SK-N-SH (cell line): ENCODE results near the gene TPRX2. TPM values are rescaled to one million over a fixed set of nuclear protein-coding genes. Genes with fewer than 3 reads are reported as not detected.

ENCODE experiments used
- CTCF ChIA-PET: fragments of 300-600, 350-600 bp; formaldehyde crosslinking; extraction: SDS; loops from one replicate; lab custom pipeline; 2021; lab: Yijun Ruan, JAX
- POLR2A ChIA-PET: fragments of 350-600 bp; sonication (Branson Sonifier 250); formaldehyde crosslinking; extraction: SDS; loops from one replicate; lab custom pipeline; 2020; ENCODE audit warnings: antibody characterized with exemption, inconsistent platforms; lab: Yijun Ruan, JAX
- DNase-seq: peaks from one replicate; pipeline ENCODE4 v3.0.0; 2012
- H2AFZ ChIP-seq: fragments of 200-600 bp; sonication (generic); 2 replicates; pipeline ENCODE4 v1.8.1; 2016; ENCODE audit warnings: antibody characterized with exemption, mild to moderate bottlenecking, low read depth
- H3F3A ChIP-seq: fragments of 200-600 bp; sonication (generic); replicated peaks from 2 replicates; pipeline ENCODE3; 2016; ENCODE audit warnings: antibody characterized with exemption, mild to moderate bottlenecking; ENCODE audit not compliant: insufficient read depth
- H3K27ac ChIP-seq, 2 experiments: fragments of 200-500 bp in 1 of 2; fragments of 200-600 bp in 1 of 2; sonication (Bioruptor generic) in 1 of 2; sonication (generic), shearing (Covaris generic) in 1 of 2; 2 replicates each; pipeline versions ENCODE4 v1.5.1 to v1.6.1; 2014 to 2016; ENCODE audit warnings: low read depth in 2 of 2, inconsistent platforms in 1 of 2, low read length in 1 of 2, mild to moderate bottlenecking in 1 of 2, mixed read lengths in 1 of 2
- H3K27me3 ChIP-seq: fragments of 200-600 bp; sonication (generic), shearing (Covaris generic); 2 replicates; pipeline ENCODE4 v1.6.1; 2016; ENCODE audit warnings: mixed run types; ENCODE audit not compliant: insufficient read depth
- H3K36me3 ChIP-seq, 2 experiments: fragments of 200-500 bp in 1 of 2; fragments of 200-600 bp in 1 of 2; sonication (Bioruptor generic) in 1 of 2; sonication (generic) in 1 of 2; replicated peaks in 1 of 2; 2 replicates each; pipeline versions ENCODE3 to v1.5.1; 2014 to 2016; ENCODE audit warnings: low read length in 1 of 2, mild to moderate bottlenecking in 1 of 2; ENCODE audit not compliant: insufficient read depth in 2 of 2, control insufficient read depth in 1 of 2
- H3K4me1 ChIP-seq, 2 experiments: fragments of 200-500 bp in 1 of 2; fragments of 200-600 bp in 1 of 2; sonication (Bioruptor generic) in 1 of 2; sonication (generic), shearing (Covaris generic) in 1 of 2; 2 replicates each; pipeline versions ENCODE4 v1.5.1 to v1.6.1; 2014 to 2016; ENCODE audit warnings: low read depth in 1 of 2, low read length in 1 of 2, mixed run types in 1 of 2; ENCODE audit not compliant: insufficient read depth in 2 of 2, control insufficient read depth in 1 of 2
- H3K4me2 ChIP-seq: fragments of 200-600 bp; sonication (generic), shearing (Covaris generic); 2 replicates; pipeline ENCODE4 v1.6.1; 2017; ENCODE audit warnings: mixed run types
- H3K4me3 ChIP-seq, 2 experiments: fragments of 200-500 bp in 1 of 2; fragments of 200-600 bp in 1 of 2; sonication (Bioruptor generic) in 1 of 2; sonication (generic), shearing (Covaris generic) in 1 of 2; 2 replicates each; pipeline versions ENCODE4 v1.5.1 to v1.8.1; 2014 to 2016; ENCODE audit warnings: low read depth in 2 of 2, inconsistent platforms in 1 of 2, low read length in 1 of 2, mild to moderate bottlenecking in 1 of 2, mixed read lengths in 1 of 2, moderate library complexity in 1 of 2
- H3K79me2 ChIP-seq: fragments of 200-600 bp; sonication (generic); 2 replicates; pipeline ENCODE4 v1.8.1; 2017; ENCODE audit warnings: mild to moderate bottlenecking; ENCODE audit not compliant: insufficient read depth
- H3K9ac ChIP-seq: fragments of 200-600 bp; sonication (generic); 2 replicates; pipeline ENCODE4 v1.6.1; 2017; ENCODE audit warnings: mixed run types
- H3K9me2 ChIP-seq: fragments of 200-600 bp; sonication (generic); 2 replicates; pipeline ENCODE4 v1.6.1; 2017; ENCODE audit warnings: mixed run types
- H3K9me3 ChIP-seq: fragments of 200-600 bp; sonication (generic); 2 replicates; pipeline ENCODE4 v1.6.1; 2017; ENCODE audit warnings: mixed run types, mild to moderate bottlenecking, moderate library complexity
- H4K20me1 ChIP-seq: fragments of 200-600 bp; sonication (generic); 2 replicates; pipeline ENCODE4 v1.6.1; 2017; ENCODE audit warnings: mild to moderate bottlenecking, mixed run types; ENCODE audit not compliant: insufficient read depth
- CTCF ChIP-seq: fragments of 200-600 bp; sonication (generic); IDR thresholded peaks from 2 replicates; pipeline ENCODE4 v1.6.1; 2017; ENCODE audit warnings: antibody characterized with exemption, mild to moderate bottlenecking, moderate library complexity
- EP300 ChIP-seq, 2 experiments: IDR thresholded peaks; 2 replicates each; pipeline versions ENCODE4 v1.4.0 to v1.6.1; 2012; ENCODE audit warnings: borderline replicate concordance in 1 of 2, low read depth in 1 of 2, low read length in 1 of 2
- FOSL2 ChIP-seq: IDR thresholded peaks from 2 replicates; pipeline ENCODE4 v1.4.0; 2012; ENCODE audit warnings: low read depth, mild to moderate bottlenecking, moderate library complexity, borderline replicate concordance
- GATA2 ChIP-seq: sonication (generic); formaldehyde crosslinking; IDR thresholded peaks from 2 replicates; pipeline ENCODE4 v1.5.0; 2020; ENCODE audit warnings: mild to moderate bottlenecking, missing genetic modification reagents
- JUND ChIP-seq: IDR thresholded peaks from 2 replicates; pipeline ENCODE4 v1.4.0; 2012
- MXI1 ChIP-seq: IDR thresholded peaks from 2 replicates; pipeline ENCODE4 v1.6.1; 2012; ENCODE audit warnings: mild to moderate bottlenecking, low read depth, low read length, improper control_type of control experiment
- NFIC ChIP-seq: IDR thresholded peaks from 2 replicates; pipeline ENCODE4 v1.4.0; 2012; ENCODE audit warnings: borderline replicate concordance
- RAD21 ChIP-seq: IDR thresholded peaks from 2 replicates; pipeline ENCODE4 v1.6.1; 2012; ENCODE audit warnings: mild to moderate bottlenecking, low read length
- SMC3 ChIP-seq: IDR thresholded peaks from 2 replicates; pipeline ENCODE4 v1.6.1; 2012; ENCODE audit warnings: low read depth, low read length, improper control_type of control experiment
- TAF1 ChIP-seq: IDR thresholded peaks from 2 replicates; pipeline ENCODE4 v1.6.1; 2012; ENCODE audit warnings: low read depth, mild to moderate bottlenecking, low read length, moderate library complexity, borderline replicate concordance
- TEAD4 ChIP-seq: IDR thresholded peaks from 2 replicates; pipeline ENCODE4 v1.4.0; 2012; ENCODE audit warnings: mild to moderate bottlenecking, borderline replicate concordance; ENCODE audit not compliant: insufficient read depth
- USF2 ChIP-seq: fragments of 150-350 bp; IDR thresholded peaks from 2 replicates; pipeline ENCODE4 v1.6.1; 2017; ENCODE audit warnings: antibody characterized with exemption, low read length, low read depth, borderline replicate concordance
- YY1 ChIP-seq: IDR thresholded peaks from 2 replicates; pipeline ENCODE4 v1.4.0; 2012; ENCODE audit warnings: low read depth, mild to moderate bottlenecking
- ZBTB33 ChIP-seq: IDR thresholded peaks from 2 replicates; pipeline ENCODE4 v1.4.0; 2012; ENCODE audit warnings: low read depth, borderline replicate concordance
- WGBS: methylation state at CpG from one replicate; pipeline ENCODE4 v1.1.6; 2017; ENCODE audit warnings: low lambda C conversion rate; 5-methylcytosine and 5-hydroxymethylcytosine counted together
- polyA plus RNA-seq, 3 experiments: library from polyadenylated mRNA; depleted of rRNA; stranded (reverse); fragments of >200 nt; gene quantifications; 2 replicates each; pipeline ENCODE4 v1.2.3, GENCODE V29; 2012
- TF ChIP-seq, protein P1 (sequence below): IDR thresholded peaks from 2 replicates; pipeline ENCODE4 v1.6.1; 2012; ENCODE audit warnings: mild to moderate bottlenecking, low read depth, low read length, moderate library complexity
- TF ChIP-seq, protein P2 (sequence below): IDR thresholded peaks from 2 replicates; pipeline ENCODE4; 2012

Gene TPRX2
- polyA plus RNA-seq, 1 of the 3 experiments (the other 2 are of a cell fraction), result not detected

DNA sequence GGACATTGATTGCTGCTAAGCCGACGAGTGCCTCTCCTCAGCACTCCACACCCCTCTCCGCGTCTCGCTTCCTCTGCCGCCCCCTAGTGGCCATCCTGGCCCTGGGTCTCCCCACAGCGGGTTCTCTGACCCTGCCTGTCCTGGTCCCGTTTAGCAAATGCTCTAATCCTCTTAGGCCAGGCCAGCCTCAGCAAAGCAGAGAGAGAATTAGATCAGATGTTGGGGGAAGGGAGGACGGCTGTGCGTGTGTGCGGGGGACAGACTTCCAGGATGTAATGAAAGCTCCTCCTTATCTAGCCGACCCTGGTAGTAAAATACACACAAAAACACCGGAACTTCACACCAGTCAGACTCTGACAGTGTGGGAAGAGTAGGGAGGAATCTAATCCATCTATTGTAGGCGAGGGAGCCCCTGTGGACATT is 4.5 kb downstream of the TPRX2 start (continued):
- TF ChIP-seq, protein P1, sequence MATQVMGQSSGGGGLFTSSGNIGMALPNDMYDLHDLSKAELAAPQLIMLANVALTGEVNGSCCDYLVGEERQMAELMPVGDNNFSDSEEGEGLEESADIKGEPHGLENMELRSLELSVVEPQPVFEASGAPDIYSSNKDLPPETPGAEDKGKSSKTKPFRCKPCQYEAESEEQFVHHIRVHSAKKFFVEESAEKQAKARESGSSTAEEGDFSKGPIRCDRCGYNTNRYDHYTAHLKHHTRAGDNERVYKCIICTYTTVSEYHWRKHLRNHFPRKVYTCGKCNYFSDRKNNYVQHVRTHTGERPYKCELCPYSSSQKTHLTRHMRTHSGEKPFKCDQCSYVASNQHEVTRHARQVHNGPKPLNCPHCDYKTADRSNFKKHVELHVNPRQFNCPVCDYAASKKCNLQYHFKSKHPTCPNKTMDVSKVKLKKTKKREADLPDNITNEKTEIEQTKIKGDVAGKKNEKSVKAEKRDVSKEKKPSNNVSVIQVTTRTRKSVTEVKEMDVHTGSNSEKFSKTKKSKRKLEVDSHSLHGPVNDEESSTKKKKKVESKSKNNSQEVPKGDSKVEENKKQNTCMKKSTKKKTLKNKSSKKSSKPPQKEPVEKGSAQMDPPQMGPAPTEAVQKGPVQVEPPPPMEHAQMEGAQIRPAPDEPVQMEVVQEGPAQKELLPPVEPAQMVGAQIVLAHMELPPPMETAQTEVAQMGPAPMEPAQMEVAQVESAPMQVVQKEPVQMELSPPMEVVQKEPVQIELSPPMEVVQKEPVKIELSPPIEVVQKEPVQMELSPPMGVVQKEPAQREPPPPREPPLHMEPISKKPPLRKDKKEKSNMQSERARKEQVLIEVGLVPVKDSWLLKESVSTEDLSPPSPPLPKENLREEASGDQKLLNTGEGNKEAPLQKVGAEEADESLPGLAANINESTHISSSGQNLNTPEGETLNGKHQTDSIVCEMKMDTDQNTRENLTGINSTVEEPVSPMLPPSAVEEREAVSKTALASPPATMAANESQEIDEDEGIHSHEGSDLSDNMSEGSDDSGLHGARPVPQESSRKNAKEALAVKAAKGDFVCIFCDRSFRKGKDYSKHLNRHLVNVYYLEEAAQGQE, result no peak
- TF ChIP-seq SMC3 (peak; percentile 75), USF2 (no peak), EP300 (IDR thresholded peaks at IDR 0.05; ENCODE audit: borderline replicate concordance in 1 of 2, low read depth in 1 of 2, low read length in 1 of 2) (no peak), CTCF (peak; percentile 97), MXI1 (no peak), ZBTB33 (no peak), RAD21 (peak; percentile 87), NFIC (no peak), JUND (no peak), GATA2 (no peak), TEAD4 (no peak), FOSL2 (no peak)

GRCh38 chr19:47865166-47865565 is 6.1 kb downstream of the TPRX2 start:
- CTCF ChIA-PET, result interaction anchor here (1.5 to 8.1 kb wide), 2 partner anchors 13 to 99 kb away, joined by 4 to 89 read pairs; no protein-coding TSS in a partner anchor
- no peak overlapping the region for H3K9ac ChIP-seq
- H2AFZ ChIP-seq, result no peak overlapping the region
- H3F3A ChIP-seq, result no peaks in the 10 kb centered on the region
- no peaks in the 10 kb centered on the region for H3K4me1 ChIP-seq
- 32% methylated on average over 10 of the region's 10 CpGs for WGBS
- POLR2A ChIA-PET, result interaction anchor here (0.7 kb wide), 2 partner anchors 17 to 287 kb away, joined by 4 to 5 read pairs; no protein-coding TSS in a partner anchor
- H4K20me1 ChIP-seq, result no peaks in the 10 kb centered on the region
- H3K27me3 ChIP-seq, result peaks cover 28% of the 10 kb centered on the region; the same call in 1 of the 2 replicates
- no peak for DNase-seq
- H3K9me3 ChIP-seq, result no peaks in the 10 kb centered on the region
- no peaks in the 10 kb centered on the region for H3K36me3 ChIP-seq
- H3K9me2 ChIP-seq, result no peaks in the 10 kb centered on the region
- H3K4me3 ChIP-seq, result no peak overlapping the region
- no peak overlapping the region for H3K4me2 ChIP-seq
- H3K27ac ChIP-seq, result no peak overlapping the region
- no peaks in the 10 kb centered on the region for H3K79me2 ChIP-seq
- TF ChIP-seq, protein P1, result no peak
- TF ChIP-seq YY1 (no peak), RAD21 (no peak), TAF1 (no peak), JUND (no peak)
- TF ChIP-seq, protein P2, sequence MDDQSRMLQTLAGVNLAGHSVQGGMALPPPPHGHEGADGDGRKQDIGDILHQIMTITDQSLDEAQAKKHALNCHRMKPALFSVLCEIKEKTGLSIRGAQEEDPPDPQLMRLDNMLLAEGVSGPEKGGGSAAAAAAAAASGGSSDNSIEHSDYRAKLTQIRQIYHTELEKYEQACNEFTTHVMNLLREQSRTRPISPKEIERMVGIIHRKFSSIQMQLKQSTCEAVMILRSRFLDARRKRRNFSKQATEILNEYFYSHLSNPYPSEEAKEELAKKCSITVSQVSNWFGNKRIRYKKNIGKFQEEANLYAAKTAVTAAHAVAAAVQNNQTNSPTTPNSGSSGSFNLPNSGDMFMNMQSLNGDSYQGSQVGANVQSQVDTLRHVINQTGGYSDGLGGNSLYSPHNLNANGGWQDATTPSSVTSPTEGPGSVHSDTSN, result no peak
